ENCODE data around the gene C13orf46.
"Not testable (repeated sequence)": the region's sequence is repeated elsewhere in the genome, so short reads cannot be mapped to it uniquely, and the experiment has no call there.

C13orf46 gene

DNA sequence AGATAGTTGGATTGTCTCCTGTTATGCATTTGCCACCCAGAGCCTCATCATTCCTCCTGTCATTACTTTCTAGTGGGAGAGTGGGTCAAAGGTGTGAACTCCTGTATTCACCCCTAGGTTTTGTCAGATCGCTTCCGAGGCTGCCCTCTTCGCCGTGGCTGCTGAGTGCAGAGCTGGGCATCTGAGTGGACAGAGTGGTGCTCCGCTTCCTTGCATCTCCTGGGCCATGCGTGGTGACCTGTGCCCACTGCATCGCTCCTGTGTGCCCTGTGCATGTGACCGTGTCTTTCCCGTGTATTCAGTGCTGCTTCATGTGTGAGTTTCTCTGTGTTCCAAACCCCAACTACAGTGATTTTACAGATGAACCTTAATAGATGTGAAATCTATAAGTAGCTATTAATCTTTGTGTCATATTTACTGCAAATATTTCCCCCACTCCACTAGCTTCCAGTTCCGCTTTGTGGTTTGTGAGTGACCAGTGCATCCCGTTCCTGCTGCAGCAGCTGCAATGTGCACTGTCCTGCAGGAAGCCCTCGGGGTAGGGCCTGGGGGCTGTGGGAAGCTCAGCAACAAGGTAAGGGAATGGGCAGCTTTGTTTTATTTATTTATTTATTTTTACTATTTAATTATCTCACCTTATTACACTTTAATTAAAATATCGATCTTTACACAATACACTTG is 53.1 kb downstream of the C13orf46 start:
- peak; percentile 17 for DNase-seq

- peak; percentile 28 for DNase-seq
Measured at GRCh38 chr13:113919761-113920559, 53.9 kb downstream of the C13orf46 start.

GRCh38 chr13:113918981-113919701 is 54.7 kb downstream of the C13orf46 start:
- peak; percentile 42 for DNase-seq

DNA sequence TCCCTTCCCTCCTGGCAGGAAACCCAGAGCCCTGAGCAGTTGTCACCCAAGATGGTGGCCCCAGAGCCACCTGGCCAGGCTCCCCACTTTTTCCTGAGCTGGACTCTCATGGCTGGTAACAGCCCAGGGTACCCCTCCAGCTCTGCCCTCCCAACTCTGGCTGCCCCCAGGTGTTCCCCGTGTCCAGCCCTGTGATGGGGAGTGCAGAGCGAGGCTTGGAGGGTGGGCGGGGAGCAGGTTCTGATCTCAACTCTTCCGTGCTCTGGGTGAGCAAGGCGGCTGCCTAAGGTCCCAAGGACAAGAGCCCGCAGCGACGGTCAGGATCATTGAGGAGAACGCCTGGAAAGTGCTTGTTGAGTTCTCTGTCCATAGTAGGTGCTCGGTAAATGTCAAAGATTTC is 55.3 kb downstream of the C13orf46 start:
- DNase-seq = peak; percentile 26

GRCh38 chr13:113917594-113918371 is 56.1 kb downstream of the C13orf46 start:
- DNase-seq = peak; percentile 39

GRCh38 chr13:113917096-113917495 is 56.8 kb downstream of the C13orf46 start:
- DNase-seq = peak; percentile 35

- peak; percentile 11 for DNase-seq
Measured at GRCh38 chr13:113916330-113916815, 57.5 kb downstream of the C13orf46 start.

DNA sequence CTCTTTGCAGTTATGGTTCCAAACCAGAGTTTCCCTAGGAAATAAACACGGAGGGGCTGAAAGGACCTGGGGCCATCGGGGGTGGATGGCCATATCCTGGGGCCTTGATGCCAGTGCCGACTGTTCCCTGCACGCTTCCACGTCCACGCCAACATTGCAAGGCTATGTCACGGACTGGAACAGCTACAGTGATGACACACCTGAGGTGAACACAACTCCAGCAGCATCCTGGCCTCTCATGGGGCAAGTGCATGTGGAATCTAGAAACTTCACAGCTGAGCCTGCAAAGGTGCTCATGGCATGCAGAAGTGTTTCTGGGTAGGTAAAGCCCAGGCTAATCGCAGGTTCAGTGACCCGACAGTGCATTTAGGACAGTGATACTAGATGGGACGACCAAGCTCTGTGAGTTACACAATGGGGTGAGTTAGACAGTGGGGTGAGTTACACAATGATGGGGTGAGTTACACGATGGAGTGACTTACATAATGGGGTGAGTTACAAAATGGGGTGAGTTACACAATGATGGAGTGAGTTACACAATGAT is 58.0 kb downstream of the C13orf46 start:
- peak; percentile 37 for DNase-seq

- no peak for DNase-seq
Measured at GRCh38 chr13:113915012-113915763, 58.7 kb downstream of the C13orf46 start.

DNA sequence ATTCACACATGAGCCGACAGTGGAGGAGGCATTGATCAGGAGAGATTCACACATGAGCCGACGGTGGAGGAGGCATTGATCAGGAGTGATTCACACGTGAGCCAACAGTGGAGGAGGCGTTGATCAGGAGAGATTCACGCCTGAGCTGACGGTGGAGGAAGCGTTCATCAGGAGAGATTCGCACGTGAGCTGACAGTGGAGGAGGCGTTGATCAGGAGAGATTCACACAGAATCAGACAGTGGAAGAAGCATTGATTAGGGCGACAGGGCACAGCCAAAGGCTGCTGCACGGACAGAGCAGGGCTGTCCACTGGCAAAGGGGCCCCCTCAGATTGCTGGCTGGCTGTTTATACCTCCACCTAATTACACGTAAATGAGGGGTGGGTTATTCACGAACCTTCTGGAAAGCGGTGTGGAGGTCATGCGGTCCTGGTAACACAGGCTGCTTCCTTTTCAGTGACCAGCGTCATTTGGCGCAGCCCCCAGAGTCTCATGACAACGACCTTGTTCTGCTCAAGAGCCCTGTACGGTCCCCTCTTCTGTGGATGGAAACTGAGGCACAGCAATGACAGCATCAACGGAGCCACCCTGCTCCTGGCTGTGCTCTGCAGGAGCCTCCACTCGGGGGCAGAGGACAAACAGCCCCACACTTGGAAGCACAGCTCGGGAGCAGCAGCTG is 59.4 kb downstream of the C13orf46 start:
- DNase-seq = peak; percentile 29

- DNase-seq = peak; percentile 32
Measured at GRCh38 chr13:113913838-113914237, 60.0 kb downstream of the C13orf46 start.

DNA sequence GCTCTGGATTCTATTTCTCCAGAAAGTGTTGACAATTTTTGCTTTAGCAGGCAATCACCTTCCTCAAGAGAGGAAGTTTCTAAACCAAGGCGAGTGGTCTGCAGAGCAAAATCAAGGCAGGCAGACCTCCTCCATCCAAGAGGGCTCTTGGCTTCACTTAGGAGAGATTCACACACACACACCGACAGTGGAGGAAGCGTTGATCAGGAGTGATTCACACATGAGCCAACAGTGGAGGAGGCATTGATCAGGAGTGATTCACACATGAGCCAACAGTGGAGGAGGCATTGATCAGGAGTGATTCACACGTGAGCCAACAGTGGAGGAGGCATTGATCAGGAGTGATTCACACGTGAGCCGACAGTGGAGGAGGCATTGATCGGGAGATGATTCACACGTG is 60.5 kb downstream of the C13orf46 start:
- not testable (repeated sequence) for DNase-seq

DNA sequence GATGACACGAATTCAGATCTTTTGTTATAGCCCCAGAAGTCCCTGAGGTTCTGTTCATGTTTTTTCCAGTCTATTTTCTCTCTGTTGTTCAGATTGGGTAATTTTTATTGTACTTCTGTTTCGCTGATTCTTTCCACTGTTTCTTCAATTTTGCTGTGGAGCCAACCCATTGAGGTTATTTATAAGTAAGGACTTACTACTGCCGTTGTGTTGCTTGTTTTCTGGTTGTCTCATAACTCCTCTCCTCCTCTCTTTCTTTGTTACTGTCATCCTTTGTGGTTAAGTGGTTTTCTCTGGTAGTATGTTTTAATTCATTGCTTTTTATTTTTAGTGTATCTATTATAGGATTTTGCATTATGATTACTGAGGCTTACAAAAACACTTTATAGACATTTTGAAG is 61.3 kb downstream of the C13orf46 start:
- no peak for DNase-seq

- peak; percentile 46 for DNase-seq
Measured at GRCh38 chr13:113907635-113908617, 66.0 kb downstream of the C13orf46 start.

DNA sequence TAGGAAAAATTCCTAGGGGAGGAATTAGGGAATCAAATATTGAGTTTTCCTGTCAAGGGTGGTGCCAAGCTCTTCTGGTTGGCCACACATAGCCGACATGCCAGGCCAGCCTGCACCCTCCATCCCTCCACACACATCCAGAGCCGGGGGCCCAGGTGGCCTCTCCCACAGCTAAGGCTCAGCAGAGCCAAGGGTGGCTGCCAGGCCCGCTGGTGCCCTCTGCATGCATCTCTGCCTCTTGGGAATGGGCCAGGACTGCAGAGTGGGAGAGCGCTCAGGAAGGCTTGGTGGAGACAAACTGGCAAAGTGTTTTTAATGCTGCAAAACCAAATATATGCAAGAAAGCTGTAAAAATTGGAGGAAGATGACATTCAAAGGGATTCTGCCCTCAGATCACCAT is 67.3 kb downstream of the C13orf46 start:
- peak; percentile 46 for DNase-seq

- DNase-seq = peak; percentile 10
Measured at GRCh38 chr13:113905942-113906341, 67.9 kb downstream of the C13orf46 start.

DNA sequence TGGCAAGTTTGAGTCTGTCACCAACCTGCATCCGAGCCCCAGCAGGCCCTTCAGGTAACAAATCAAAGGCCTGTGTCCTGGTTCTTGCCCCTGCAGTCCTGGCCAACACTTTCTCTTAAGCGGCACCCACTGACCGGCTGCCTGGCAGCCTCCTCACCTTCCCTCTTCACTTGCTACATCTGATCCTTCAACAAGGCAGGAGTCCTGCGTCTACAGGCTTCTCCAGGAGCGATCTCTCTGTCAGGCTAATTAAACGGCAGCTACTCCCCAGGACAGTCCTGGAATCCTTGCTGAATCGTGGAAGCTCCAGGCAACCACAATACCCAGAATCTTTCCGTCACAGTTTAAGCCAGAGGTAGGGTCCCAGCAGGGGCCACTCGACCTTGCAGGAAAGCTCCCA is 68.9 kb downstream of the C13orf46 start:
- DNase-seq = peak; percentile 12

DNA sequence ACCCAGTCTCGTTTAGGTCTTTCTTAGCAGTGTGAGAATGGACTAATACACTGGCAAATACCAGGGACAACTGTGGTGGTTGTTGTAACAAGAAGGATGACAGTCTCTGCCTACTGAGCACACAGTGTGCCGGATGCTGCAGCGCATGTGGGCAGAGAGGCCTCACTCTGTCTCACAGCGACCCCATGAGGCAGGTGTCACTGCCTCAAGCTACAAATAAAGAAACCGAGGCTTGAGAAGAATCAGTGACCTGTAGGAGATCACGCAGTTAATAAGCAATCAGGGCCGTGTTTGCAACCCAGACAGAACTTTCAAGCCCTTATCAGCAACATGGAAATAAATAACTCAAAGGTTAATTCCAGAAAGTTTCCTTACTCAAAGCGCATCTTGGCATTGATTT is 69.5 kb downstream of the C13orf46 start:
- peak; percentile 39 for DNase-seq

- DNase-seq = no peak
Measured at GRCh38 chr13:113903912-113904311, 70.0 kb downstream of the C13orf46 start.

All from right forelimb (tissue), 1 donor.